Ishikawa (cell line): Measurements from ENCODE around the gene SIRT5.

Source experiments
- CEBPB ChIP-seq: IDR thresholded peaks from 2 replicates; pipeline ENCODE4 v1.6.1; 2012
- EP300 ChIP-seq: IDR thresholded peaks from 2 replicates; pipeline ENCODE4 v1.6.1; 2012; ENCODE audit warnings: borderline replicate concordance
- NFIC ChIP-seq: IDR thresholded peaks from 2 replicates; pipeline ENCODE4 v1.6.1; 2012
- RAD21 ChIP-seq: IDR thresholded peaks from 2 replicates; pipeline ENCODE4 v1.6.1; 2012; ENCODE audit warnings: low read depth
- REST ChIP-seq: IDR thresholded peaks from 2 replicates; pipeline ENCODE4 v1.6.1; 2012; ENCODE audit warnings: low read depth, mild to moderate bottlenecking
- TCF12 ChIP-seq: IDR thresholded peaks from 2 replicates; pipeline ENCODE4 v1.6.1; 2012; ENCODE audit warnings: low read depth
- TEAD4 ChIP-seq: IDR thresholded peaks from 2 replicates; pipeline ENCODE4 v1.6.1; 2012
- YY1 ChIP-seq: IDR thresholded peaks from 2 replicates; pipeline ENCODE4 v1.6.1; 2012; ENCODE audit warnings: low read depth
- ZBTB7A ChIP-seq: IDR thresholded peaks from 2 replicates; pipeline ENCODE4 v1.6.1; 2012; ENCODE audit warnings: low read depth

GRCh38 chr6:13660893-13661292 lies 86.5 kb downstream of the SIRT5 start:
- TF ChIP-seq YY1 (no peak), TCF12 (no peak), CEBPB (no peak), NFIC (no peak), RAD21 (no peak), TEAD4 (no peak), EP300 (no peak), ZBTB7A (no peak), REST (no peak)
